ENCODE measurements around the gene APBB2. TPM values are rescaled to one million over a fixed set of nuclear protein-coding genes. Genes with fewer than 3 reads are reported as not detected.

The APBB2 gene
- total and polyA plus RNA-seq, 10 of the 15 experiments (the other 5 are each of a cell fraction or from before 2014, with no cell fraction given), result 2.7 to 24.6 (median 19.0) TPM

DNA sequence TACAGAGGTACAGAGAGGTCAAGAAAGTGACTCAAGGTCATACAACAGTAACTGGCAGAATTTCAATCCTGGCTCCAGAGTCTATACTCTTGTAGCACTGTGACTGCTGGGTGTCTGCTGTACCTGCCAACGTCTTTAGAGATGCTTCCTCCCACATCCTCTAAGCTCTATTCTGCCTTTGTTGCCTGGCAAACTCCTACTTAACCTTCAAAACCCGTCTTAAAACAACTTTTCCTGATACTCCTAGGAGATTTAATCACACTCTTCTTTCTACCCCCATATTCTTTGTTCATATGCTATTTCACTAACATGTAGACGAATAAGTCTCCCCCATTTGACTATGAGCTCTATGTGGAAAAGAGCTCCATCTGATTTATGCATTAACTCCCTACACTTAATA, 16.8 kb downstream of the APBB2 start:
- FAIRE-seq, result no peak

DNA sequence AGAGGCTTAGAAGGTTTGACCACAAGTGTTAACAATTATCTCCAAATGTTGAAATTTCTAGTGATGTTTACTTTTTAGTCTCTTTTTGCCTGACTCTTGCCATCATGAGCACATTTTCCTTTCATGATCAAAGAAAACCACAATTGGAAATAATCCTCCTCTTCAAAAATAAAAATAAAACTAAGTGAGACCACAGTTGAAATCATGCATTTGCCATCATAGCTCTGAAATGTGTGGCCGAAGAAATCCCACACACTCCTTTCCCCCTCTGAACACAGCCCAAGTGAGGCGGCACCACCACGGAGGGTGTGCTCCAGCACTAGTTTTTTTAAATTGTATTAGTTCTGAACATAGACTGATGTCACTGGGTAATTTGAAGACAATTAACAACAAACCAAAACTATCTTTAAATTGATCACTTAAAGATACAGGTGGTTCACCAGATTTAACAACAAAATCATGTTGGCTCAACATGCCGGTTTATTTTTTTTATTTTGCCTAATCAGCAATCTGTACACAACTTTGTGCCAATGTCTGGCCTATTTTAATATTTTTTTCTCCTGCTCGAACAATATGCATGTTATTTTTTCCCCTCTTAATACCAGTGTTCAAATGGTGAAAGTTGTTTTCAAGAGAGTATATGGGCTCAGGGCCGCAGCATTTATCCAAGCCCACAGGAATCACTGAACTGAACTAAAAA, 17.6 kb downstream of the APBB2 start:
- Histone ChIP-seq H3K4me2 (ENCODE audit: control insufficient read depth, insufficient read depth) (no peak overlapping the region), H3K79me2 (ENCODE audit: control insufficient read depth, insufficient read depth, low read length) (peaks cover 54% of the 10 kb centered on the region), H4K20me1 (ENCODE audit: control insufficient read depth, insufficient read depth) (no peaks in the 10 kb centered on the region), H3K36me3 (ENCODE audit: control insufficient read depth in 2 of 2, insufficient read depth in 2 of 2, low read length in 1 of 2) (no peaks in the 10 kb centered on the region; a peak in 1 of 4 replicates), H3K4me1 (ENCODE audit: control insufficient read depth, insufficient read depth, low read length) (peaks cover 22% of the 10 kb centered on the region), H3K27me3 (replicated peaks in 1 of 2; ENCODE audit: control insufficient read depth in 2 of 2, insufficient read depth in 2 of 2, low read length in 1 of 2) (no peaks in the 10 kb centered on the region), H3K9me3 (replicated peaks; ENCODE audit: control insufficient read depth, insufficient read depth, low read length) (no peaks in the 10 kb centered on the region; the same call in 2 of the 3 replicates), H2AFZ (ENCODE audit: control insufficient read depth, low read depth, low read length) (no peak overlapping the region), H3K4me3 (no peak overlapping the region), H3K27ac (ENCODE audit: control insufficient read depth, insufficient read depth) (no peak overlapping the region), H3K9ac (ENCODE audit: control insufficient read depth, insufficient read depth, low read length) (no peak overlapping the region)
- no TSS peak for BruUV-seq (replicated peaks)
- POLR2A ChIA-PET, result interaction anchor here (0.6 to 2.1 kb wide), 2 partner anchors 24 to 646 kb away, joined by 4 to 7 read pairs; no protein-coding TSS in a partner anchor
- intact Hi-C loops (cut with micrococcal nuclease; ENCODE audit: unreplicated experiment), result no loop called here
- in situ Hi-C loops (cut with MboI), result loop anchor here (25.0 kb wide), 1 partner anchor 1834 kb away; the partner anchor contains the start of gene RFC1
- TF ChIP-seq, protein P1, sequence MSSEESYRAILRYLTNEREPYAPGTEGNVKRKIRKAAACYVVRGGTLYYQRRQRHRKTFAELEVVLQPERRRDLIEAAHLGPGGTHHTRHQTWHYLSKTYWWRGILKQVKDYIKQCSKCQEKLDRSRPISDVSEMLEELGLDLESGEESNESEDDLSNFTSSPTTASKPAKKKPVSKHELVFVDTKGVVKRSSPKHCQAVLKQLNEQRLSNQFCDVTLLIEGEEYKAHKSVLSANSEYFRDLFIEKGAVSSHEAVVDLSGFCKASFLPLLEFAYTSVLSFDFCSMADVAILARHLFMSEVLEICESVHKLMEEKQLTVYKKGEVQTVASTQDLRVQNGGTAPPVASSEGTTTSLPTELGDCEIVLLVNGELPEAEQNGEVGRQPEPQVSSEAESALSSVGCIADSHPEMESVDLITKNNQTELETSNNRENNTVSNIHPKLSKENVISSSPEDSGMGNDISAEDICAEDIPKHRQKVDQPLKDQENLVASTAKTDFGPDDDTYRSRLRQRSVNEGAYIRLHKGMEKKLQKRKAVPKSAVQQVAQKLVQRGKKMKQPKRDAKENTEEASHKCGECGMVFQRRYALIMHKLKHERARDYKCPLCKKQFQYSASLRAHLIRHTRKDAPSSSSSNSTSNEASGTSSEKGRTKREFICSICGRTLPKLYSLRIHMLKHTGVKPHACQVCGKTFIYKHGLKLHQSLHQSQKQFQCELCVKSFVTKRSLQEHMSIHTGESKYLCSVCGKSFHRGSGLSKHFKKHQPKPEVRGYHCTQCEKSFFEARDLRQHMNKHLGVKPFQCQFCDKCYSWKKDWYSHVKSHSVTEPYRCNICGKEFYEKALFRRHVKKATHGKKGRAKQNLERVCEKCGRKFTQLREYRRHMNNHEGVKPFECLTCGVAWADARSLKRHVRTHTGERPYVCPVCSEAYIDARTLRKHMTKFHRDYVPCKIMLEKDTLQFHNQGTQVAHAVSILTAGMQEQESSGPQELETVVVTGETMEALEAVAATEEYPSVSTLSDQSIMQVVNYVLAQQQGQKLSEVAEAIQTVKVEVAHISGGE (CRISPR knock-in tag; IDR thresholded peaks at IDR 0.05), result no peak
- DNase-seq (ENCODE audit: low read depth, low spot score) (no peak), FAIRE-seq (no peak), ATAC-seq (no peak)
- 60% methylated on average over 6 of the region's 6 CpGs for WGBS (ENCODE audit: insufficient coverage, insufficient replicate concordance, low lambda C conversion rate, missing lambda C conversion rate)
- RAD21 ChIA-PET (ENCODE audit: unreplicated experiment), result interaction anchor here (0.9 kb wide), 1 partner anchor 9 kb away, joined by 4 read pairs; no protein-coding TSS in a partner anchor
- SMC1A ChIA-PET (ENCODE audit: uncharacterized antibody, unreplicated experiment), result interaction anchor here (0.6 to 4.3 kb wide), 7 partner anchors 9 to 220 kb away, joined by 3 to 22 read pairs (median 4); no protein-coding TSS in a partner anchor
- CTCF ChIA-PET, result interaction anchor here (1.0 to 3.4 kb wide), 2 partner anchors 15 to 216 kb away, joined by 5 to 12 read pairs; no protein-coding TSS in a partner anchor

More for the DNA sequence above, 16.8 kb downstream of the APBB2 start:
- Histone ChIP-seq H3K9me3 (replicated peaks; ENCODE audit: control insufficient read depth, insufficient read depth, low read length) (no peaks in the 10 kb centered on the region), H3K27ac (ENCODE audit: control insufficient read depth, insufficient read depth) (no peak overlapping the region), H3K4me1 (ENCODE audit: control insufficient read depth, insufficient read depth, low read length) (peaks cover 18% of the 10 kb centered on the region), H3K4me2 (ENCODE audit: control insufficient read depth, insufficient read depth) (no peak overlapping the region), H3K27me3 (replicated peaks in 1 of 2; ENCODE audit: control insufficient read depth in 2 of 2, insufficient read depth in 2 of 2, low read length in 1 of 2) (no peaks in the 10 kb centered on the region), H3K36me3 (ENCODE audit: control insufficient read depth in 2 of 2, insufficient read depth in 2 of 2, low read length in 1 of 2) (no peaks in the 10 kb centered on the region; a peak in 1 of 4 replicates), H4K20me1 (ENCODE audit: control insufficient read depth, insufficient read depth) (no peaks in the 10 kb centered on the region), H3K79me2 (ENCODE audit: control insufficient read depth, insufficient read depth, low read length) (peaks cover 54% of the 10 kb centered on the region), H3K9ac (ENCODE audit: control insufficient read depth, insufficient read depth, low read length) (no peak overlapping the region), H2AFZ (ENCODE audit: control insufficient read depth, low read depth, low read length) (no peak overlapping the region; the same call in 1 of the 2 replicates), H3K4me3 (no peak overlapping the region)
- no peak for ATAC-seq
- RAD21 ChIA-PET (ENCODE audit: unreplicated experiment), result interaction anchor here (0.8 to 1.6 kb wide), 4 partner anchors 8 to 132 kb away, joined by 3 to 5 read pairs (median 4); no protein-coding TSS in a partner anchor
- TF ChIP-seq SP1 (IDR thresholded peaks at IDR 0.05; ENCODE audit: low read depth, low read length), result no peak
- no peak for TF ChIP-seq NR2C1 (IDR thresholded peaks at IDR 0.05)
- TF ChIP-seq NR2F1 (conservative IDR thresholded peaks at IDR 0.05), result no peak
- no peak for TF ChIP-seq SIN3A (IDR thresholded peaks at IDR 0.05; ENCODE audit: low read depth, low read length)
- TF ChIP-seq EP300 (IDR thresholded peaks at IDR 0.05; ENCODE audit: borderline replicate concordance in 1 of 2, control insufficient read depth in 1 of 2, low read depth in 2 of 2, low read length in 2 of 2), result no peak
- TF ChIP-seq RCOR1 (conservative IDR thresholded peaks at IDR 0.05; ENCODE audit: low read depth, low read length), result no peak
- no peak for TF ChIP-seq PAX8 (IDR thresholded peaks at IDR 0.05)
- no peak for TF ChIP-seq NRF1 (conservative IDR thresholded peaks at IDR 0.05; ENCODE audit: low read depth, low read length)
- POLR2A ChIA-PET, result interaction anchor here (1.1 to 2.1 kb wide), 3 partner anchors 9 to 24 kb away, joined by 4 to 7 read pairs (median 5); no protein-coding TSS in a partner anchor
- intact Hi-C loops (cut with micrococcal nuclease; ENCODE audit: unreplicated experiment), result no loop called here
- no peak for DNase-seq (ENCODE audit: low read depth, low spot score)
- WGBS (ENCODE audit: insufficient coverage, insufficient replicate concordance, low lambda C conversion rate, missing lambda C conversion rate), result 28% methylated on average over 3 of the region's 3 CpGs
- in situ Hi-C loops (cut with MboI), result loop anchor here (25.0 kb wide), 1 partner anchor 1835 kb away; the partner anchor contains the start of gene RFC1
- CTCF ChIA-PET, result interaction anchor here (0.6 to 3.4 kb wide), 3 partner anchors 14 to 217 kb away, joined by 3 to 12 read pairs (median 5); no protein-coding TSS in a partner anchor
- SMC1A ChIA-PET (ENCODE audit: uncharacterized antibody, unreplicated experiment), result interaction anchor here (1.0 to 4.3 kb wide), 11 partner anchors 9 to 221 kb away, joined by 3 to 22 read pairs (median 4); no protein-coding TSS in a partner anchor
- BruUV-seq (replicated peaks), result no TSS peak
